ENCODE results near the gene PTCD1.
"Not testable (repeated sequence)": the region's sequence is repeated elsewhere in the genome, so short reads cannot be mapped to it uniquely, and the experiment has no call there.

The PTCD1 gene

GRCh38 chr7:99406557-99406956, 32.0 kb downstream of the PTCD1 start:
- no peak for DNase-seq

- DNase-seq, result no peak
Observed at GRCh38 chr7:99404977-99405320, 33.6 kb downstream of the PTCD1 start.

- no peak for DNase-seq
Observed at GRCh38 chr7:99404235-99404976, 34.2 kb downstream of the PTCD1 start.

GRCh38 chr7:99403764-99404163, 34.8 kb downstream of the PTCD1 start:
- DNase-seq, result no peak

GRCh38 chr7:99402854-99403253, 35.7 kb downstream of the PTCD1 start:
- no peak for DNase-seq

- DNase-seq, result peak; percentile 41
Observed at GRCh38 chr7:99399597-99399996, 39.0 kb downstream of the PTCD1 start.

- no peak for DNase-seq
Observed at GRCh38 chr7:99398891-99399445, 39.6 kb downstream of the PTCD1 start.

GRCh38 chr7:99397297-99397983, 41.2 kb downstream of the PTCD1 start:
- DNase-seq, result no peak

- no peak for DNase-seq
Observed at GRCh38 chr7:99396418-99397296, 41.9 kb downstream of the PTCD1 start.

GRCh38 chr7:99395616-99396327, 42.8 kb downstream of the PTCD1 start:
- DNase-seq, result no peak

GRCh38 chr7:99394188-99394502, 44.5 kb downstream of the PTCD1 start:
- no peak for DNase-seq

- peak; percentile 65 for DNase-seq
Observed at GRCh38 chr7:99393355-99394187, 45.0 kb downstream of the PTCD1 start.

- peak; percentile 83 for DNase-seq
Observed at GRCh38 chr7:99392659-99393354, 45.8 kb downstream of the PTCD1 start.

GRCh38 chr7:99392046-99392445, 46.6 kb downstream of the PTCD1 start:
- no peak for DNase-seq

- DNase-seq, result no peak
Observed at GRCh38 chr7:99390941-99391602, 47.5 kb downstream of the PTCD1 start.

- DNase-seq, result no peak
Observed at GRCh38 chr7:99389772-99390171, 48.8 kb downstream of the PTCD1 start.

GRCh38 chr7:99387912-99388311, 50.7 kb downstream of the PTCD1 start:
- no peak for DNase-seq

- not testable (repeated sequence) for DNase-seq
Observed at GRCh38 chr7:99387239-99387635, 51.4 kb downstream of the PTCD1 start.

GRCh38 chr7:99386584-99387238, 51.9 kb downstream of the PTCD1 start:
- DNase-seq, result no peak

- DNase-seq, result no peak
Observed at GRCh38 chr7:99385564-99385963, 53.0 kb downstream of the PTCD1 start.

Data from NCI-H2029 (cell line).